Activated naive CD4-positive, alpha-beta T cell treated with anti-CD3 and anti-CD28 coated beads, Interleukin-2, amount 50 U/mL, for 72 hours (primary cell): ENCODE data around the gene CALR. TPM values are rescaled to one million over a fixed set of nuclear protein-coding genes. Genes with fewer than 3 reads are reported as not detected.

ENCODE experiments used
- ATAC-seq, 2 donors: fragments of 150-1000 bp; cut with Tn5 transposase; 2 replicates each; pipeline ENCODE4 v1.10.0; 2021; ENCODE audit warnings: mild to moderate bottlenecking in 2 of 2, moderate library complexity in 2 of 2
- DNase-seq, 2 donors: peaks; one replicate each; pipeline ENCODE4 v3.0.0; 2021 to 2022; ENCODE audit warnings: low spot score in 2 of 2
- H3K27ac Mint-ChIP-seq, 2 donors: one replicate each; pipeline ENCODE4 v1.8.0; 2022; ENCODE audit warnings: mild to moderate bottlenecking in 2 of 2, mixed read lengths in 2 of 2
- H3K36me3 Mint-ChIP-seq, 2 donors: one replicate each; pipeline ENCODE4 v1.8.0; 2022; ENCODE audit warnings: mixed read lengths in 2 of 2
- H3K9me3 Mint-ChIP-seq, 2 donors: one replicate each; pipeline ENCODE4 v1.8.0; 2022; ENCODE audit warnings: mixed read lengths in 2 of 2
- total RNA-seq, 2 donors: library from RNA; stranded (reverse); gene quantifications; one replicate each; pipeline ENCODE4 v1.2.3, GENCODE V29; 2022

The CALR gene
- total RNA-seq, 2 donors from 2014 or later, result 505 to 624 TPM

DNA sequence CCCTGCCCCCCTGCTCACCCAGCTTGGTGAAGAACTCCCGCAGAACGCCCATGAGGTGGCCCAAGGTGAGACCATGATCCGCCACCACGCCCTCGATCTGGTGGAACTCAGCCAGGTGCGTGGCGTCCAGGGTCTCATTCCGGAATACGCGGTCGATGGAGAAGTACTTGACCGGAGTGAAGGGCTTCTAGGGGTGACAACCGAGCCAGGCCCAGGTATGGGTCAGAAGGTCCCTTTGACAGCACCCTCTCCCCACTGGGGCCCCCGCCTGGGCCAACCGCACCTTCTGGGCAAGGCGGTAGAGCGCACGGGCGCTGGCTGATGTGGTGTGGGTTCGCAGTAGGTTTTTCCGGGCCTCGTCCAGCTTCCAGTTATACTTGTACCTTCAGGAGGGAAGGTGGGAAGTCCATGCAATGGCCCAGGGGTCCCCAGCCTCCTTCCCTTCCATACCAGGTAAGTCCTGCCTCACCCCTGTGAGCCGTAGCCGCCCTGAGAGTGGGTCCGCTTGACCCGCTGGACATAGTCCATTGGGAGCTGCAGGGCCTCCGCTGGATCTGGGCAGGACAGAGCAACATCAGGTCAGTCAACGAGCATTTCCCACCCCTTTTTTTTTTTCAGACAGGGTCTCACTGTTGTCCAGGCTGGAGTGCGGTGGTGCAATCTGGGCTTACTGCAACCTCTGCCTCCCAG is 13.6 kb upstream of the CALR start:
- DNase-seq (no peak), ATAC-seq (no peak)
- H3K36me3 Mint-ChIP-seq, result peaks cover 17 to 41% of the 10 kb centered on the region in 2 donors

GRCh38 chr19:12930002-12930645 is 8.3 kb upstream of the CALR start:
- ATAC-seq (no peak), DNase-seq (no peak)
- Mint-ChIP-seq H3K27ac (peak overlapping the region; percentile 37 to 45), H3K9me3 (no peaks in the 10 kb centered on the region), H3K36me3 (peaks cover 31 to 36% of the 10 kb centered on the region in 2 donors)

More for the DNA sequence above, 13.6 kb upstream of the CALR start:
- Mint-ChIP-seq H3K27ac (no peak overlapping the region), H3K9me3 (no peaks in the 10 kb centered on the region)

GRCh38 chr19:12932392-12933286 is 5.8 kb upstream of the CALR start:
- ATAC-seq (no peak), DNase-seq (peak in 1 of 2 donors; percentile 17)
- H3K36me3 Mint-ChIP-seq, result peaks cover 22 to 28% of the 10 kb centered on the region in 2 donors
- H3K9me3 Mint-ChIP-seq, result no peaks in the 10 kb centered on the region
- peak overlapping the region; percentile 97 to 98 for H3K27ac Mint-ChIP-seq

- DNase-seq, result peak; percentile 87 to 89
- peak within 1 kb of the TSS; percentile 97 to 98 for H3K27ac Mint-ChIP-seq
- no peaks in the 10 kb centered on the region for H3K9me3 Mint-ChIP-seq
- H3K36me3 Mint-ChIP-seq, result peaks cover 19 to 30% of the 10 kb centered on the region in 2 donors
- ATAC-seq, result peak; percentile 70 to 74
These were observed 4.9 kb upstream of the CALR start, which contains the start of gene FARSA for GRCh38 chr19:12933287-12934072. TSS of gene FARSA (minus strand) at chr19:12933711. CDS start at chr19:12933696, 15 bp downstream.

DNA sequence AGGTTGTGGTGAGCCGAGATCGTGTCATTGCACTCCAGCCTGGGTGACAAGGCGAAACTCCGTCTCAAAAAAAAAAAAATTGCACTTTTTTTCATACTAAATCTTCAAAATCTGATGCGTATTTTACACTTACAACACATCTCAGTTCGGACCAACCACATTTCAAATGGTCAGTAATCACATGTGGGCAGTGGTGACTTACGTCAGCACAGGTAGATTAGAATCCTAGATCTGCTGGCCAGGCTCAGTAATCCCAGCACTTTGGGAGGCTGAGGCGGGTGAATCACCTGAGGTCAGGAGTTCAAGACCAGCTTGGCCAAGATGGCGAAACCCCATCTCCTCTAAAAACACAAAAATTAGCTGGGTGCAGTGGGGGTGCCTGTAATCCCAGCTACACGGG is 3.3 kb upstream of the CALR start:
- Mint-ChIP-seq H3K27ac (no peak overlapping the region), H3K36me3 (peaks cover 35 to 36% of the 10 kb centered on the region in 2 donors), H3K9me3 (no peaks in the 10 kb centered on the region)
- DNase-seq (no peak), ATAC-seq (no peak)

DNA sequence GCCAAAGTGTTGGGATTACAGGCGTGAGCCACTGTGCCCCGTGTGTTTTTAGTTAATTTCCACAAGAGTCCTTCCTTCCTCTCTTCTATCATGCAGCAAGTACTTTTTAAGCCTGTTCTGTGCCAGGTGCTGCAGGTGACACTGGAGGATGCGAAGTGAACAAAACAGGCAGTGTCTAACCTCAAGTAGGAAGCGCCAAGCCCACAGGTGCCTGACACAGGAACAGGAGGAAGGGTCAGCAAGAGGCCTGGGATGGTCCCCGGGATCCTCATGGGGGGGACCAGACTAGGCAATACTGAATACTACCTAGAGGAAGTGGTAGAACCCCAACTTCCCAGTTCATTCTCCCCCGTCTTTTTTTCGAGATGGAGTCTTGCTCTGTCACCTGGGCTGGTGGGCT is 1.8 kb upstream of the CALR start:
- ATAC-seq (no peak), DNase-seq (no peak)
- Mint-ChIP-seq H3K36me3 (peaks cover 45 to 49% of the 10 kb centered on the region in 2 donors), H3K9me3 (no peaks in the 10 kb centered on the region), H3K27ac (no peak overlapping the region)

DNA sequence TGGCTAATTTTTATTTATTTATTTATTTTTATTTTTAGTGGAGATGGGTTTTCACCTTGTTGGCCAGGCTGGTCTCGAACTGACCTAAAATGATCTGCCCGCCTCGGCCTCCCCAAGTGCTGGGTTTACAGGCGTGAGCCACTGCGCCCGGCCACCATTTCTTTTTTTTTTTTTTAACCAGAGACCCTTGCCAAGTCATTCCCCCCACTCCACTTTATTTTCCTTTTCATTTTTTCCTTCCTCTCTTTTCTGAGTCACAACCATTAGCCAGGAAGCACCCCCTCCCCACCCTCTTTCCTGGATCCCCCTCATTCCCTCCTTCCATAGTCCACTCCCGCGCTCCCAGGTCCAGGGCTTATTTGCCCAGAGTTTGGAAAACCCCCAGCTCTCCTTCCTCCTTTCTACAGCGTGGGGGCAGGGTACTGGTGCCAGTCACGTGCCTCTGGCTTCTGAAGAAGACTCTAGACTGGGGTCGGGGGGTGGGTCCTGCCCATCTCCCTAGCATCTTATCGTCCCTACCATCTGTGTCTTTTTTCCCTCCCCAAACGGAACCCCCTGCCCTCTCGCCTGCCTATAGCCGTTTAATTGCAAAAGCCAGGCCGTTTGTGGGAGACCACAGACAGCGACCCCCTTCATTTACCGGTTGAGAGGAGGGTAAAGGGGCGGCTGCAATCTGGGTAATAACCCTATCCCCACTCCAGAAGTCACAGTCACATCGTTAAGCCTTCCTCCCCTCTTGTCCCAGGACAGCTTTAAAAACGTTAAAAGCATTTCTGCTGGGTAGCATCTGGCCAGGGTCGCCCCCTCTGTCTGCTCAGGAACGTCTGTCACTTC is 1.1 kb upstream of the CALR start:
- H3K9me3 Mint-ChIP-seq, result no peaks in the 10 kb centered on the region
- no peak for ATAC-seq
- peaks cover 44 to 55% of the 10 kb centered on the region in 2 donors for H3K36me3 Mint-ChIP-seq
- peak in 1 of 2 donors; percentile 22 for DNase-seq
- H3K27ac Mint-ChIP-seq, result peak overlapping the region; percentile 97 to 99

- DNase-seq, result peak in 1 of 2 donors; percentile 40
- ATAC-seq, result peak; percentile 2
- Mint-ChIP-seq H3K9me3 (no peaks in the 10 kb centered on the region), H3K36me3 (peaks cover 36 to 52% of the 10 kb centered on the region in 2 donors), H3K27ac (peak overlapping the region; percentile 97 to 99)
These were observed 581 bp downstream of the CALR start for GRCh38 chr19:12938779-12939601.

- DNase-seq (no peak), ATAC-seq (no peak)
- Mint-ChIP-seq H3K36me3 (peaks cover 40 to 61% of the 10 kb centered on the region in 2 donors), H3K9me3 (no peaks in the 10 kb centered on the region), H3K27ac (peak overlapping the region; percentile 97 to 99)
These were observed 1.6 kb downstream of the CALR start for GRCh38 chr19:12939975-12940423.

GRCh38 chr19:12940897-12941296 is 2.5 kb downstream of the CALR start:
- peaks cover 48 to 65% of the 10 kb centered on the region in 2 donors for H3K36me3 Mint-ChIP-seq
- no peaks in the 10 kb centered on the region for H3K9me3 Mint-ChIP-seq
- no peak for ATAC-seq
- no peak for DNase-seq
- H3K27ac Mint-ChIP-seq, result peak overlapping the region; percentile 97 to 99

DNA sequence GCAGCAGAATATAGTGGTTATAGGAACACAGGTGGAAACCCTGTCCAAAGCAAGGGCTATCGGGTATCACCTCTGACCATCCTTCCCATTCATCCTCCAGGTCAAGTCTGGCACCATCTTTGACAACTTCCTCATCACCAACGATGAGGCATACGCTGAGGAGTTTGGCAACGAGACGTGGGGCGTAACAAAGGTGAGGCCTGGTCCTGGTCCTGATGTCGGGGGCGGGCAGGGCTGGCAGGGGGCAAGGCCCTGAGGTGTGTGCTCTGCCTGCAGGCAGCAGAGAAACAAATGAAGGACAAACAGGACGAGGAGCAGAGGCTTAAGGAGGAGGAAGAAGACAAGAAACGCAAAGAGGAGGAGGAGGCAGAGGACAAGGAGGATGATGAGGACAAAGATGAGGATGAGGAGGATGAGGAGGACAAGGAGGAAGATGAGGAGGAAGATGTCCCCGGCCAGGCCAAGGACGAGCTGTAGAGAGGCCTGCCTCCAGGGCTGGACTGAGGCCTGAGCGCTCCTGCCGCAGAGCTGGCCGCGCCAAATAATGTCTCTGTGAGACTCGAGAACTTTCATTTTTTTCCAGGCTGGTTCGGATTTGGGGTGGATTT is 5.1 kb downstream of the CALR start:
- peaks cover 58 to 75% of the 10 kb centered on the region in 2 donors for H3K36me3 Mint-ChIP-seq
- H3K9me3 Mint-ChIP-seq, result no peaks in the 10 kb centered on the region

DNA sequence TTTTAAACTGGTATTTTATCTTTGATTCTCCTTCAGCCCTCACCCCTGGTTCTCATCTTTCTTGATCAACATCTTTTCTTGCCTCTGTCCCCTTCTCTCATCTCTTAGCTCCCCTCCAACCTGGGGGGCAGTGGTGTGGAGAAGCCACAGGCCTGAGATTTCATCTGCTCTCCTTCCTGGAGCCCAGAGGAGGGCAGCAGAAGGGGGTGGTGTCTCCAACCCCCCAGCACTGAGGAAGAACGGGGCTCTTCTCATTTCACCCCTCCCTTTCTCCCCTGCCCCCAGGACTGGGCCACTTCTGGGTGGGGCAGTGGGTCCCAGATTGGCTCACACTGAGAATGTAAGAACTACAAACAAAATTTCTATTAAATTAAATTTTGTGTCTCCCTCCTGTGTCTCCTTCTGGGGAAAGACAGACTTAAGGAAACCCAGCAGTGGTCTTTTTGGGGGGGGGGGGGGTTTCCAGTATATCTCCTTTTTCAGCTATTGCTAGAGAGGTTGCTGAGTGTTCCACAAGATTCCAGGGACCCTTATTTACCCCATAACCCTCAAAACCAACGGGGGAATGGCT is 5.8 kb downstream of the CALR start:
- no peak for DNase-seq
- no peaks in the 10 kb centered on the region for H3K9me3 Mint-ChIP-seq

More for the DNA sequence above, 5.1 kb downstream of the CALR start:
- ATAC-seq (no peak), DNase-seq (no peak)
- peak overlapping the region; percentile 42 to 79 for H3K27ac Mint-ChIP-seq

GRCh38 chr19:12945479-12946091 is 7.2 kb downstream of the CALR start, which contains the start of gene RAD23A:
TSS of gene RAD23A (plus strand) at chr19:12945862. CDS start at chr19:12945949, 87 bp downstream.
- peak; percentile 75 to 76 for ATAC-seq
- Mint-ChIP-seq H3K27ac (peak within 1 kb of the TSS; percentile 97 to 100), H3K36me3 (peaks cover 49 to 68% of the 10 kb centered on the region in 2 donors), H3K9me3 (no peaks in the 10 kb centered on the region)
- DNase-seq, result peak; percentile 98 to 99

More for the DNA sequence above, 5.8 kb downstream of the CALR start:
- Mint-ChIP-seq H3K27ac (peak overlapping the region; percentile 97 to 100), H3K36me3 (peaks cover 52 to 69% of the 10 kb centered on the region in 2 donors)
- no peak for ATAC-seq
